Muscle layer of duodenum (tissue), 2 donors: ENCODE measurements around the gene SKI.

Experiments used
- H3K27ac ChIP-seq: one replicate; pipeline ENCODE4 v1.7.0; 2013; ENCODE audit warnings: mild to moderate bottlenecking, low read length
- H3K27me3 ChIP-seq: one replicate; pipeline ENCODE4 v1.7.0; 2013; ENCODE audit warnings: low read depth, mild to moderate bottlenecking, control low read depth, low read length
- H3K36me3 ChIP-seq, 2 donors: one replicate each; pipeline ENCODE4 v1.7.0; 2013; ENCODE audit warnings: low read length in 2 of 2, control low read depth in 1 of 2, mild to moderate bottlenecking in 1 of 2; ENCODE audit not compliant: insufficient read depth in 2 of 2, control insufficient read depth in 1 of 2
- H3K4me1 ChIP-seq, 2 donors: one replicate each; pipeline ENCODE4 v1.7.0; 2013; ENCODE audit warnings: low read length in 2 of 2, mild to moderate bottlenecking in 2 of 2, control low read depth in 1 of 2, moderate library complexity in 1 of 2; ENCODE audit not compliant: insufficient read depth in 2 of 2, control insufficient read depth in 1 of 2
- H3K4me3 ChIP-seq, 2 donors: one replicate each; pipeline ENCODE4 v1.7.0; 2013; ENCODE audit warnings: low read length in 2 of 2, low read depth in 1 of 2, mild to moderate bottlenecking in 1 of 2
- H3K9me3 ChIP-seq, 2 donors: one replicate each; pipeline ENCODE4 v1.7.0; 2013; ENCODE audit warnings: low read length in 2 of 2, control low read depth in 1 of 2, mild to moderate bottlenecking in 1 of 2; ENCODE audit not compliant: control insufficient read depth in 1 of 2
- donor health status: healthy.

The SKI gene

DNA sequence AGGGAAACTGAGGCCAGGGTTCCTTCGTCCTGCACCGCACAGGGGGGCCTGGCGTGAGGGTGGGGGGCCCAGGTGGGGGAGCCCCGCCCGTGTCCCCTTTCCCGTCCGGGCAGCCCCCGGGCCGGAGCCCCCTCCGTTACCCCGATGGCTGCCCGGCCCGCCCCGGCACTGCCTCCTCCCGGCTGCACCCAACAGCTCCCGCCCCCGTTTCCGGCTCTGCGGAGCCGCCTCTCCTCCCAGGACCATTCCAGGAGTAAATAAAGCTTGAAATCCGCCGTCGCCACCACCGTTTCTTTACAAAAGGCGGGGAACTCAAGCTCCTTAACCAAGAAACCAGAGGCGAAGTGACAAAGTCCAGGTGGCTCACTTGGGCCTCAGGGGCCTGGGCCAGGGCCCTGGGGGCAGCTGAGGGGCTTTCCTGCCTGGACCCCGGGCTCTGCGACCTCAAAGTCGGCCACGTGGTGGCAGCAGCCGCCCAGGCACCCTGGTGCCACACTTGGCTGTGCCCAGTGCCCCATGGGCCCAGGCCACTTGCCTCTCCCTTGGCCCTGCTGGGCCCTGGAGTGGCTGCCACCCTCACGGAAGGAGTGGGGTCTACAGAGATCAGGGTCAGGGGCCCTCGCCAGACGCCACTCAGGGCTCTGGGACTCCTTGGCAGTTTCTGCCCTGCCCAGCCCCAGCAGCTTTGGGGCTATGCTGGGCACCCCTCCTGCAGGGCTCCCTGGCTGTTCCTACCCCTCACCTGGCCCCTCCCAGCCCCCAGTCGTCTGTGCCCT is 33.0 kb upstream of the SKI start:
- no peaks in the 10 kb centered on the region for H3K9me3 ChIP-seq
- H3K4me3 ChIP-seq, result peak overlapping the region; percentile 71 to 72
- peak overlapping the region; percentile 86 for H3K27ac ChIP-seq
- peaks cover 20 to 62% of the 10 kb centered on the region in 2 donors for H3K4me1 ChIP-seq
- no peaks in the 10 kb centered on the region for H3K36me3 ChIP-seq
- no peaks in the 10 kb centered on the region for H3K27me3 ChIP-seq

- H3K4me1 ChIP-seq, result peaks cover 14 to 62% of the 10 kb centered on the region in 2 donors
- no peaks in the 10 kb centered on the region for H3K36me3 ChIP-seq
- H3K9me3 ChIP-seq, result no peaks in the 10 kb centered on the region
- peak overlapping the region; percentile 86 for H3K27ac ChIP-seq
- peak overlapping the region in 1 of 2 donors; percentile 71 for H3K4me3 ChIP-seq
- H3K27me3 ChIP-seq, result no peaks in the 10 kb centered on the region
Measured at GRCh38 chr1:2195785-2196184, 32.3 kb upstream of the SKI start.

DNA sequence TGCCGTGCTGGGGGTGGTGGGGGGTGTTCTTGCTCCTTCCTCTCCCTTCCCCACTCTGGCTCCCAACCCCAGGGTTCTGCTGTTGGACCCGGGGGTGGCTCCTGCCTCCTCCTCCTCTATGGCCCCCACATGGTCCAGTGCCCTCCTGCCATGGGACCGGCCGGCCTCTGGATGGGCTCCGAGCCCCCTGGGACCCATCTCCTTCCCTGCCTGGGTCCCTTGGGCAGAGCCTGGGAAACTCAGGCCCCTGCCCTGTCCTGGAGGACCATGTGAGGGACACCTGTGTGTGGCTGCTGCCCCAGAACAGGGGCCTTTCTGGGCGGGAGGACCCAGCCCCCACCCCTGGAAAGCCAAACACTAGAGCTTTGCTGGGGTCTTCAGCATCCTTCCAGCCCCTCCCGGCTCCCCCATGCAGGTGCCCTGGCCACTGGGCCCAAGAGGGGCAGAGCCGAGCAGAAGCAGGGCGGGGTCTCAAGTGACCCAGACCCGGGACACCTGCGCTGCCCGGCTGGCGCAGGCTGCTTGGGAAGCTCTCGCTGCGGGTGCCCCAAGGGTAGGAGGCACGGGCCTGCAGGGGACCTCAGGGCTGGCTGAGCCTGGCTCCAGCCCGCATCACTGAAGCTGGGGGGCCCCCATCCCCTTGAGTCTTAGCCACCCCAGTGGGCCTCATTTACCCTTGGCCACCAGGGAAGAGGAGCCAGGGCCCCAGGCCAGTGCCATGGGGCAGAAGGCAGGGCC is 31.0 kb upstream of the SKI start:
- Histone ChIP-seq H3K4me3 (no peak overlapping the region), H3K36me3 (no peaks in the 10 kb centered on the region), H3K27me3 (no peaks in the 10 kb centered on the region), H3K9me3 (no peaks in the 10 kb centered on the region), H3K27ac (no peak overlapping the region), H3K4me1 (peaks cover 11 to 54% of the 10 kb centered on the region in 2 donors)

- H3K4me3 ChIP-seq, result no peak overlapping the region
- no peaks in the 10 kb centered on the region for H3K9me3 ChIP-seq
- no peaks in the 10 kb centered on the region for H3K36me3 ChIP-seq
- no peaks in the 10 kb centered on the region for H3K27me3 ChIP-seq
- H3K27ac ChIP-seq, result no peak overlapping the region
- H3K4me1 ChIP-seq, result peaks cover 9 to 48% of the 10 kb centered on the region in 2 donors
Measured at GRCh38 chr1:2197707-2198165, 30.4 kb upstream of the SKI start.

DNA sequence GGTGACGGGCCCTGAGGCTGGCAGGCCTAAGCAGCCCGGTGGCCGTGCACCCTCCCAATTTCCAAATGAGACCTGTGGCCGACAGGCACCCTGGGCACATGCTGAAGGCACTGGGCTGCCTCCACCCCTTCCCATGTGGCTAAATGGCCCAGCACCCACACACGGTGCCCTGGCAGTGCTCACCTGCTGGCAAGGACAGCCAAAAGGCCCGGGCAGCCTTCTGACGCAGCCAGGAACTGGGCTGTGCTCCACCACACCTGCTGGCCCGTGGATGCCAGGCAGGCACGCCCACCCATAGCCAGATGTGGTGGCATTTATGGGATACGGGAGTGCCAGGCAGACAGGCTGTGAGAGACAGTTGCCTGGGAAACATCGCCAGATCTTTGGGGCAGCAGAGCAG is 29.5 kb upstream of the SKI start:
- Histone ChIP-seq H3K4me3 (peak overlapping the region in 1 of 2 donors; percentile 6), H3K36me3 (no peaks in the 10 kb centered on the region), H3K27me3 (no peaks in the 10 kb centered on the region), H3K27ac (peak overlapping the region; percentile 67), H3K4me1 (peaks cover 3 to 41% of the 10 kb centered on the region in 2 donors), H3K9me3 (no peaks in the 10 kb centered on the region)

DNA sequence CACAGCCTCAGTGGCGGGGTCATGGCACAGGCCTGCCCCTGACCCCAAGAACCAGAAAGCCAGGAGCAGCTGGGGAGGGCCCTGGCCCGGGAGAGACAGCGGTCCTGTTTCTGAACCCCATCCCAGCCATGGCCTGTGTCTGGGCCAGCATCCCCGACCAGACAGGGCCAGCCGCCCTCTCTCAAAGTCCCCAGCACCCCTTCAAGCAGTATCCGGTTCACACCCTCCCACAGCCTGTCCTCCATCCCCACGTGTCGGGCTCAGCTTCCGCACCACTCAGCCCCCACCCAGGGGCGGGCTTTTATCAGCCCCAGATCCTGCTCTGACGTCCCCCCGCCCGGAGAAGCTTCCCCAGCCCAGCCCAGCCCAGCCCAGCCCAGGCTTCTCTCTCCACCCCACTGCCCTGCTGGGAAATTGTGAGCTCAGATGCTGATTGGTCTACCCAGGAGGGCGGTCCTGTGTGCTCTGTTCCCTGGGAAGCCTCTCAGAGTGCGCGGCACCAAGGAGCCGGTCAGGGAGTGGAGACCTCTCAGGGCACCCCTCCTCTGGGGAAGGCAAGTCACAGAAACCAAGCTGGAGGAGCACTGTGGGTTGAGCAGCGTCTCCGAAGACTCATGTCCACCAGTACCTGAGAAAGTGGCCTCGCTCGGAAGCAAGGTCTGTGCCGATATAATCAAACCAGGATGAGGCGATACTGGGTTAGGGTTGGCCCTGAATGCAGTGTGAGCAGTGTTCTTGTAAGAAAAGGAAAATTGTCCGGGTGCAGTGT is 28.9 kb upstream of the SKI start:
- H3K9me3 ChIP-seq, result no peaks in the 10 kb centered on the region
- peak overlapping the region; percentile 59 to 73 for H3K4me3 ChIP-seq
- H3K27ac ChIP-seq, result peak overlapping the region; percentile 67
- H3K36me3 ChIP-seq, result no peaks in the 10 kb centered on the region
- peaks cover 3 to 43% of the 10 kb centered on the region in 2 donors for H3K4me1 ChIP-seq
- H3K27me3 ChIP-seq, result no peaks in the 10 kb centered on the region

DNA sequence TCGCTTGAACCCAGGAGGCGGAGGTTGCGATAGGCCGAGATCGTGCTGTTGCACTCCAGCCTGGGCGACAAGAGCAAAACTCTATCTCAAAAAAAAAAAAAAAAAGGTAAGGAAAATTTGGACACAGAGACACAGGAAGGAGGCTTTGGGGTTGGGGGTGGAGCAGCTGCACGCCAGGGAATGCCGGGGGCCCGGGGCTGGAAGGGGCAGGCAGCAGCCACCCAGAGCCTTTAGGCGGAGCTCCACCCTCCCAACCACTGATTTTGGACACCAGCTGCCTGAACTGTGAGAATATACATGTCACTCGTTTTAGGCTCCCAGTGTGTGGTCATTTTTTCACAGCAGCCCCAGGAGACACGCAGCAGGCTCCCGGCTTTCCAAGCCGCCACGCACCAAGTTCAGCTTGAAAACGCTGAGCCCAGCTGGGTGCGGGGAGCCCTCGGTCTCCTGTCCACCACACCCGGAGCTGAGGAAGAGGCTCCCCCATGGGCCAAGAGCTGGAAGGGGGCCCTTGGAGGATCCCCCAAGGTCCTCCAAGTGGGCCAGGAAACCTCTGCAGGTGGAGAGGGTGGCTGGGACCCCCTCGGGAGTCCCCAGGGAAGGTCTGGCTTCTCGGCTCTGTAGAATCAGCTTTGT is 27.7 kb upstream of the SKI start:
- Histone ChIP-seq H3K36me3 (no peaks in the 10 kb centered on the region), H3K27ac (no peak overlapping the region), H3K9me3 (no peaks in the 10 kb centered on the region), H3K4me1 (peaks cover 3 to 40% of the 10 kb centered on the region in 2 donors), H3K4me3 (no peak overlapping the region), H3K27me3 (no peaks in the 10 kb centered on the region)

DNA sequence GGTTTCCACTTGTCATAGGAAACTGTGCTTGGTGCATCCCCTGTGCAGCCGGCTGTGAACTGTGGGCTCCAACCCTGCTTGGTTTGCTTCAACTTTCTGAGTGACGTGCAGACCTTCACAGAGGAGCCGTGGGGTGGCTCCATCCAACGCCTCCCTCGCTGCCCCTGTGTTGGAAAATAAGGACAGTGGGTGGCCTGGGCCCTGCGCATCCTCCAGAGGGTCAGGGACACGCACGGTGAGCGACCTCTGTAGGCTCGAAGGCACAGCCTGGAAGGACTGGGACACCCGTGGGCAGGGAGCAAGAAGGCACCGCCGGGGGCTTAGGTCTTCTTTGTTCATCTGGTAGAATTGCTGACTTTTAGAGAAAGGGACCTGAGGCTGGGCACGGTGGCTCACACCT is 27.1 kb upstream of the SKI start:
- Histone ChIP-seq H3K4me1 (peaks cover 3 to 40% of the 10 kb centered on the region in 2 donors), H3K4me3 (no peak overlapping the region), H3K27me3 (no peaks in the 10 kb centered on the region), H3K36me3 (no peaks in the 10 kb centered on the region), H3K27ac (no peak overlapping the region), H3K9me3 (no peaks in the 10 kb centered on the region)

- H3K4me3 ChIP-seq, result no peak overlapping the region
- H3K4me1 ChIP-seq, result peaks cover 3 to 43% of the 10 kb centered on the region in 2 donors
- H3K9me3 ChIP-seq, result no peaks in the 10 kb centered on the region
- no peak overlapping the region for H3K27ac ChIP-seq
- no peaks in the 10 kb centered on the region for H3K36me3 ChIP-seq
- H3K27me3 ChIP-seq, result no peaks in the 10 kb centered on the region
Measured at GRCh38 chr1:2202008-2202575, 26.0 kb upstream of the SKI start.

- H3K27ac ChIP-seq, result no peak overlapping the region
- H3K4me3 ChIP-seq, result no peak overlapping the region
- no peaks in the 10 kb centered on the region for H3K9me3 ChIP-seq
- H3K27me3 ChIP-seq, result no peaks in the 10 kb centered on the region
- peaks cover 3 to 52% of the 10 kb centered on the region in 2 donors for H3K4me1 ChIP-seq
- no peaks in the 10 kb centered on the region for H3K36me3 ChIP-seq
Measured at GRCh38 chr1:2202843-2203601, 25.1 kb upstream of the SKI start.
